ENCODE results near the gene FBXW9.
"Not testable (repeated sequence)": the region's sequence is repeated elsewhere in the genome, so short reads cannot be mapped to it uniquely, and the experiment has no call there.

Gene FBXW9

DNA sequence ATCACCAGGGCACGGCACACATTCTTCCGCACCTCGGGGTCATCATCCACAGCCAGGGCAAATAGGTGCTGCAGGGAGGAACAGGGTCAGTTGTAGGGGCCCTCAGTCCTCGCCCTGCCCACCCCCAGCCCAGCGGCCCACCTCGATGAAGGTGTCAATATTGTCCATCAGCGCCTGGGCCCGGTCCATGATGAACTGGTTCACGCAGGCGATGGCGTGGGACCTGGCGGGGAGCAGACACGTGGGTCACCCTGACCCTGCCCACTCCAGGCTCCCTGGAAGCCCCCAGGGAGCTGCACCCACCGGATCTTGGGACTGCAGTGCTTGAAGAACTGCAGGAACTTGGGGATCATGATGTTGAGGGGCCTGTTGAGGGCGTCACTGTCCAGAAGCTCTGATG is 18.7 kb upstream of the FBXW9 start:
- DNase-seq (ENCODE audit: low read depth), result no peak

DNA sequence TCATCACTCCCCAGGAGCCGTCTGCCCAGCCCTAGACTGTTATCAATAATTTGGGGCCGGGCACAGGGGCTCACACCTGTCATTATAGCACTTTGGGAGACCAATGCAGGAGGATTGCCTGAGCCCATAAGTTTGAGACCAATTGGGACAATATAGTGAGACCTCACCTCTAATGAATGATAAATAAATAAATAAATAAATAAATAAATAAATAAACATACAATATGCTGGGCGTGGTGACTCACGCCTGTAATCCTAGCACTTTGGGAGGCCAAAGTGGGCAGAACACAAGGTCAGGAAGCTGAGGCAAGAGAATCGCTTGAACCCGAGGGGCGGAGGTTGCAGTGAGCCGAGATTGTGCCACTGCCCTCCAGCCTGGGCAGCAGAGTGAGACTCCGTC is 16.9 kb upstream of the FBXW9 start:
- not testable (repeated sequence) for DNase-seq (ENCODE audit: low read depth)

DNA sequence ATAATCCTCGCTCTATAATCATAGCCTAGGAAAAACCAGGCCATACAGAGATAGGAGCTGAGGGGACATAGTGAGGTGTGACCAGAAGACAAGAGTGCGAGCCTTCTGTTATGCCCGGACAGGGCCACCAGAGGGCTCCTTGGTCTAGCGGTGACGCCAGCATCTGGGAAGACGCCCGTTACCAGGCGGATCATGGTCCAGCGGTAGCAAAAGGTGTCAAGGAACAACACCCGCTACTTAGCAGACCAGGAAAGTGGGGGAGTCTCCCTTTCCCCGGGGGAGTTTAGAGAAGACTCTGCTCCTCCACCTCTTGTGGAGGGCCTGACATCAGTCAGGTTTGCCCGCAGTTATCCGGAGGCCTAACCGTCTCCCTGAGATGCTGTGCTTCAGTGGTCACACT is 15.6 kb upstream of the FBXW9 start:
- not testable (repeated sequence) for DNase-seq (ENCODE audit: low read depth)

- DNase-seq (ENCODE audit: low read depth), result no peak
Observed at GRCh38 chr19:12711187-12711586, 14.8 kb upstream of the FBXW9 start.

GRCh38 chr19:12708641-12709040 is 12.2 kb upstream of the FBXW9 start:
- DNase-seq (ENCODE audit: low read depth), result no peak

- DNase-seq (ENCODE audit: low read depth), result no peak
Observed at GRCh38 chr19:12706332-12706718, 9.9 kb upstream of the FBXW9 start.

- no peak for DNase-seq (ENCODE audit: low read depth)
Observed at GRCh38 chr19:12705654-12706331, 9.4 kb upstream of the FBXW9 start.

GRCh38 chr19:12705169-12705568 is 8.7 kb upstream of the FBXW9 start:
- DNase-seq (ENCODE audit: low read depth), result no peak

GRCh38 chr19:12703046-12703445 is 6.6 kb upstream of the FBXW9 start:
- peak; percentile 46 for DNase-seq (ENCODE audit: low read depth)

DNA sequence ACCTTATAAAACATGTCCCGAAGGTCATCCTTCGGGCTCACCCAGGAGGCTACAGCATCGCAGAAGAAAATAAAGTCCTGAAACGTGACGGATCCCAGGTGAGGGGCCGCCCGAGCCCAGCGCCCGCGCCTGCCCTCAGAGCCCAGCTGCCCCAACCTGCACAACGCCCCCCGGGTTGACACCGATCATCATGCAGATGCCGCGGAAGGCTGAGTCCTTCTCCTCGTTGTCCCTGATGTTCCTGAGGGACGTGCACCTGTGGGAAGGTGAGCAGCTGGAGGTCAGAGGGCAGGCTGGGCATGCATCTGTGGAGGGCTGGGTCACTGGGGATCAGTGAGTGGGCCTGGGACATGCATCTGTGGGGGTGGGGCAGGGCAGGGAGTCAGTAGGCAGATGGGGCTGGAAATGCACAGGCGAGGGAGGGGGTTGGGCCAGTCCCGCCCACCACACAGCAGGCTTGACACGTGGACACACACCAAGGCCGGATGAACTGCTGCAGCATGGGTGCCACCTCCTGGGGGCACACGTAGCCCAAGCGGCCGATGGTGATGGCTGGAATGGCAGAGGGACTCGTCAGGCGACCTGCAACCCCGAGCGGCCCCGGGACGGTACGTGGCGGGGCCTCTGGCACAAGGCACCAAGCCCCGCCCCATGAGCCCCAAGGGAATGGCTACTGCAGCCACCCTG is 5.3 kb upstream of the FBXW9 start:
- DNase-seq (ENCODE audit: low read depth), result no peak

- no peak for DNase-seq (ENCODE audit: low read depth)
Observed at GRCh38 chr19:12698138-12698537, 1.7 kb upstream of the FBXW9 start.

GRCh38 chr19:12697425-12697824 is 994 bp upstream of the FBXW9 start:
- not testable (repeated sequence) for DNase-seq (ENCODE audit: low read depth)

- no peak for DNase-seq (ENCODE audit: low read depth)
Observed at GRCh38 chr19:12695997-12696365, 450 bp downstream of the FBXW9 start.

- DNase-seq (ENCODE audit: low read depth), result no peak
Observed at GRCh38 chr19:12695514-12695913, 917 bp downstream of the FBXW9 start.

DNA sequence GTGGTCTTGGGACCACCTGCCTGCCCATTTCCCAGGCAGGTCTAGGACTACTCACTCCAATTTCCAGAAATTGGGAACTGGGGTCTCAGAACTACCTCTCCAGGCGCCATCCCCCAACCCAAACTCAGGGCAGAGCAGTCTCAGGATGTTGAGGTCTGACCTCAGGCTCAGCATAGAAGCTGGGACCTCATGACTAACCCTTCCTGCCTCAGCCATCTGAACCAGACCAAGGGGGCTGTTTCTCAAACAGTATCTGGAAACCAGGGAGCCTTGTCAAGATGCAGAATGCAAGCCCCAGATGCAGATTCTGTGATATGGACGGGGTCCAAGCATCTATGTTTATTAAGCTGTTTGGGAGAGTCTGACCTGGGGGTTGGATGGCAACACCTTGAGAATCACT is 1.3 kb downstream of the FBXW9 start:
- no peak for DNase-seq (ENCODE audit: low read depth)

DNA sequence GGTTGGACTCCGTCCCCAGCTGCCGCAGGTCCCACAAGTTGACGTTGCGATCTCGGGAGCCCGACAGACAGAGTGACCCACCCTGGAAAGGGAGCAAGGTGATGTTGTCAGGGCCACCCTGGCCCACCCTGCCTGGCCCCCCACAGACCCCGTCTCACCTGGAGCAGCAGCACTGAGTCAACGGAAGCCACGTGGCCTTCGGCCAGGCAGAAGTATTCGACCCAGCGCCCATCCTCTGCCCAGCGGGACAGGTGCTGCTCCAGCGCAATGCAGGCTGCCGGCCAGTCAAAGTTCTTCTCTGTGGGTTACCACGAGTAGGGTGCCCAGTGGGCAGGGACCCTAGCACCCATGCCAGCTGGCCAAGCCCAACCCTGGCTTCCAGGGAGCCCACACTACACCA is 1.8 kb downstream of the FBXW9 start:
- DNase-seq (ENCODE audit: low read depth), result no peak

GRCh38 chr19:12692960-12693359 is 3.5 kb downstream of the FBXW9 start:
- no peak for DNase-seq (ENCODE audit: low read depth)

DNA sequence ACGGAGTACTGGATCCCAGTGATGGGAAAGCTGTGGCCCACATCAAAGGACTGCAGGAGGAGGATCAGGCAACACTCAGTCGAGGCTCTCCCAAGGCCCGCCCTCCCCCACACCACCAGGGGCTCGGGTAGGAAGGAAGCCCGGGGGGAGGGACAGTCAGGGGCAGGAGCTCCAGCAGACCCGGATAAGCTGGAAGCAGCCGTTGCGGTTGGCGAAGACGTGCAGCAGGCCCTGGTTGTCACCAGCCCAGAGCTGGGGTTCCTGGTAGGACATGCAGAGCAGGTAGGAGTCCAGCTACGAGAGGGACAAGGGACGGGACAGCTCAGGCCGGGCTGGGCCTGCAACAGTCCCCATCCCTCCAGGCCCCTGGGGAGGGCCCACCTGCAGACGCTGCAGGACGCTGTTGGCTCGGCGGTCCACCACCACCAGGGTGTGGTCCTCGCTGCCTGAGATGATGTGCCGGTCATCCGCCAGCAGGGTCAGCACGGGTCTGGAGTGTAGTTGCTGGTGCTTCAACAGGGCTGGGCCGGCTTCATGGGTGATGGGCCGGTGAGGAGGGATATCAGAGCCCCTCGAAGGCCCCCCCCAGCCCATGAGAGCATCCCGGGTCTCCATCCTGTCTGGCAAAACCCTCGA is 6.7 kb downstream of the FBXW9 start:
- no peak for DNase-seq (ENCODE audit: low read depth)

DNA sequence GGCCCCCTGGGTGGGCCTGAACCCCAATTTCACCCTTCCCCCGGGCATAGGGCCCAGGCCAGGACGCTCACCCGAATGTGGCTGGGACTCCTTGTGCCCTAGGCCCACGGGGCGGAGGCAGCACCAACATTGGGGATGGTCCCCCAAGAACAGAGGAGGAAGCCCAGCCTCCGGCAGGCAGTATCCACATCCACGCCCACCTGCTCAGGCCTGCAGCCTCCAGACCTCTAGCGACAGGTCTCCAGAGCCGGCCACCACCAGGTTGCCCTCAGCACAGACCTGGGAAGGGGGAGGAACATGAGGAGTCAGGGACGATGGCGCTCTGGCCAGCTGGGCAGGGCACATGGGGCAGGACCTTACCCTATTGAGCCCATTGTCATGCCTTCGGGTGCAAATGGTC is 7.4 kb downstream of the FBXW9 start:
- DNase-seq (ENCODE audit: low read depth), result no peak

DNA sequence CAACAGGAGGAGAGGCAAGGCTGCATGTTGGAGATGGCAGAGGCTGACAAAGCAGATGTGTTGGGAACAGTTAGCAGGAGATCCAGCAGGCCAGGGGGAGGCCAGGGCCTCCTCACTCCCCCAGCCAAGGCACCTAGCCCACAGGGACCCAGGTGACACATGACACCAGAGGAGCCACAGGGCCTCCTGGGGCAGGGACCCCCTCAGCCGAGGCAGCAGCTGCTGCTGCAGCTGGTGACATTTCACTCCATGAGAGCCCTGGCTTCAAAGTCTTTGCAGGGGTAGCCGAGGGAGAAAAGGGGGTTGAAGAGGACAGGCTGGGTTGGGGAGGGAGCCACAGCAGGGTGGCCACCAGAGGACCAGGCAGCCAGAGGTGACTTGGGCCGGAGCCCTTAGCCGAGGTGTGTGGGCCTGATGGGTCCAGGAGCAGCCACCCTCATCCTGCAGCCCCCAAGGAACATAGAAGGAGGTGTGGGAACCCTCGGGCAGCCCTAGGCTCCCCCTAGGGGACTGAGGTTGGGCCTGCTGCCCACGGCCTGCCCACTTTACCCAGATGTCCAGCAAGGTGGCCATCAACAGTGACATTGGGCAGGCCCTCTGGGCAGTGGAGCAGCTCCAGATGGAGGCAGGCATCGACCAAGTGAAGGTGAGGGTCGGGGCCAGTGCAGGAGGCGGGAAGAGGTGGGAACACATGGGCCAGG is 8.8 kb downstream of the FBXW9 start, which contains the start of gene GNG14:
Gene GNG14, plus strand, starts transcription at position 503 of the 701 bp plus-strand sequence. Its CDS starts 51 bp downstream, at position 554.
- DNase-seq (ENCODE audit: low read depth), result no peak

DNA sequence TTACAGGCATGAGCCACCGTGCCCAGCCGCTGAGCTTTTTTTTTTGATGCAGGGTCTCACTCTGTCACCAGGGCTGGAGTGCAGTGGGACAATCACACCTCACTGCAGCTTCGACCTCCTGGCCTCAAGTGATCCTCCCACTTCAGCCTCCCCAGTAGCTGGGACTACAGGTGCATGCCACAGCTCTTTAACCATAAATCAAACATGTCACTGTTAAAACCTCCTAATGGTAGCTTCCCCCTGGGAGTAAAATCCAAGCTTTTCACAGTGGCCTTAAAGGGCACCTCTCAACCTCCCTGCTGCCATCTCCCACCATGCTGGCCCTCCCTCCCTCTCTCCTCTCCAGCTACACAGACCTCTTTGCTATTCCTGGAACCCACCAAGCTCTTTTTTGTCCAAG is 10.6 kb downstream of the FBXW9 start:
- no peak for DNase-seq (ENCODE audit: low read depth)

GRCh38 chr19:12681074-12681987 is 15.1 kb downstream of the FBXW9 start, which contains the start of gene DHPS:
DHPS (minus strand) TSS chr19:12681880; CDS start chr19:12681766, 114 bp downstream.
- peak; percentile 97 for DNase-seq (ENCODE audit: low read depth)
